K562 (cell line): ENCODE measurements around the gene CYCS. TPM values are rescaled to one million over a fixed set of nuclear protein-coding genes. Genes with fewer than 3 reads are reported as not detected.

Experiments
- ATF7 ChIP-seq: fragments of 450-650 bp; IDR thresholded peaks from 2 replicates; pipeline ENCODE4 v1.7.1; 2014; ENCODE audit warnings: mild to moderate bottlenecking, moderate library complexity
- C11orf30 ChIP-seq: fragments of 450-650 bp; IDR thresholded peaks from 2 replicates; pipeline ENCODE4 v1.6.1; 2016; ENCODE audit warnings: low read depth, mild to moderate bottlenecking
- E2F3 ChIP-seq: fragments of 250-450 bp; sonication (Bioruptor Pico); IDR thresholded peaks from 2 replicates; pipeline ENCODE4 v1.4.0; 2020; ENCODE audit warnings: mild to moderate bottlenecking
- MYC ChIP-seq, 2 experiments: fragments of 250-450 bp in 1 of 2; sonication (Bioruptor Pico) in 1 of 2; IDR thresholded peaks; 2 replicates each; pipeline versions ENCODE4 v1.5.1 to v1.6.1; 2012 to 2021; ENCODE audit warnings: low read depth in 2 of 2, borderline replicate concordance in 1 of 2, improper control_type of control experiment in 1 of 2, low read length in 1 of 2, mild to moderate bottlenecking in 1 of 2, moderate library complexity in 1 of 2
- POLR2A ChIP-seq: fragments of 450-650 bp; conservative IDR thresholded peaks from 2 replicates; pipeline ENCODE4 v1.6.1; 2016
- TAL1 ChIP-seq: fragments of 450-650 bp; IDR thresholded peaks from 2 replicates; pipeline ENCODE4 v1.6.1; 2016; ENCODE audit warnings: mild to moderate bottlenecking
- ZNF232 ChIP-seq: sonication (generic); formaldehyde crosslinking; IDR thresholded peaks from 2 replicates; pipeline ENCODE4 v1.8.0; 2022; ENCODE audit warnings: mild to moderate bottlenecking, missing genetic modification reagents
- ZNF282 ChIP-seq: sonication (generic); formaldehyde crosslinking; IDR thresholded peaks from 2 replicates; pipeline ENCODE4 v1.8.1; 2023; ENCODE audit warnings: missing genetic modification reagents
- ZNF408 ChIP-seq: fragments of 250-450 bp; sonication (Bioruptor Pico); IDR thresholded peaks from 2 replicates; pipeline ENCODE4 v1.4.0; 2020; ENCODE audit warnings: low read depth, mild to moderate bottlenecking, moderate library complexity
- polyA plus RNA-seq, 8 experiments: library from polyadenylated mRNA; depleted of rRNA in 4 of 8; stranded (reverse) in 5 of 8; unstranded in 3 of 8; fragments of >200 nt; fragmentation: Nextera tagmentation in 2 of 8; fragmentation: Illumina TruSeq in 1 of 8; extraction: Ambion mirVana in 2 of 8; extraction: Trizol in 1 of 8; gene quantifications; 2 replicates each; pipeline versions ENCODE4 v1.2.1 to v1.2.3, GENCODE V29; 2011 to 2014; ENCODE audit warnings: inconsistent platforms in 1 of 8, missing spikeins in 1 of 8
- total RNA-seq, 7 experiments: library from RNA; depleted of rRNA in 6 of 7; stranded (reverse); fragments of >200 nt in 6 of 7; fragmentation: Illumina TruSeq in 2 of 7; extraction: Trizol in 2 of 7; gene quantifications; 2 replicates each; pipeline versions ENCODE4 v1.2.1 to v1.2.3, GENCODE V29; 2011 to 2021; ENCODE audit warnings: low replicate concordance in 1 of 7
- TF ChIP-seq, protein P1 (sequence below): fragments of 450-650 bp; IDR thresholded peaks from 2 replicates; pipeline ENCODE4 v1.6.1; 2017; ENCODE audit warnings: antibody characterized with exemption
- TF ChIP-seq, protein P2 (sequence below): fragments of 250-450 bp; sonication (Bioruptor Pico); IDR thresholded peaks from 2 replicates; pipeline ENCODE4 v1.5.0; 2021
- TF ChIP-seq, protein P3 (sequence below): fragments of 450-650 bp; IDR thresholded peaks from 2 replicates; pipeline ENCODE4 v1.6.1; 2016; ENCODE audit warnings: borderline replicate concordance

Gene CYCS
- total and polyA plus RNA-seq, 9 of the 15 experiments (the other 6 are each of a cell fraction or from before 2014, with no cell fraction given) = 206 to 1,425 (median 438) TPM

DNA sequence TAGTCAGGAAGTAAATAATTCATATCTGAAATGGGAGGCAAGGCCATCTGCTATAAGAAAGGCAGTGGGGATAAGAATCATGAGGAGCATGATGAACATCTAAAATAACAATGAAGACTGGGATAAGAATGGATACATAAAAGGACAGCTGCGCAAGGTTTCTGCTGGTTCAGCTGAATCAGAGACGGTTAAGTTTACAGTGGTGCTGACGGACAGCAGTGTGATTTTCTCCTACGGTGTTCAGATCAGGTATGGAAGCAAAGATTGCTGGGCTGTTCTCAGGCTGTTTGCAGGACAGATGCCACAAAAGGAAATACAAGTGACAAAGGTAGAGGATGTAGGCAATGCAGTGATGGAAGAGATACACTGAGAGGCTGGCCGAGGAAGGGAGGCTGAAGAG, 8.4 kb downstream of the CYCS start (continued):
- TF ChIP-seq ZNF232 (CRISPR knock-in tag) (no peak), E2F3 (CRISPR knock-in tag) (no peak), TAL1 (no peak), MYC (IDR thresholded peaks at IDR 0.05; ENCODE audit: low read depth, low read length) (no peak), MYC (CRISPR knock-in tag; IDR thresholded peaks at IDR 0.05; ENCODE audit: borderline replicate concordance, low read depth) (no peak), ATF7 (no peak), ZNF408 (CRISPR knock-in tag) (no peak), POLR2A (peak; percentile 46; the same call in 1 of the 2 replicates), ZNF282 (CRISPR knock-in tag) (no peak), C11orf30 (peak; percentile 76)
- TF ChIP-seq, protein P1, sequence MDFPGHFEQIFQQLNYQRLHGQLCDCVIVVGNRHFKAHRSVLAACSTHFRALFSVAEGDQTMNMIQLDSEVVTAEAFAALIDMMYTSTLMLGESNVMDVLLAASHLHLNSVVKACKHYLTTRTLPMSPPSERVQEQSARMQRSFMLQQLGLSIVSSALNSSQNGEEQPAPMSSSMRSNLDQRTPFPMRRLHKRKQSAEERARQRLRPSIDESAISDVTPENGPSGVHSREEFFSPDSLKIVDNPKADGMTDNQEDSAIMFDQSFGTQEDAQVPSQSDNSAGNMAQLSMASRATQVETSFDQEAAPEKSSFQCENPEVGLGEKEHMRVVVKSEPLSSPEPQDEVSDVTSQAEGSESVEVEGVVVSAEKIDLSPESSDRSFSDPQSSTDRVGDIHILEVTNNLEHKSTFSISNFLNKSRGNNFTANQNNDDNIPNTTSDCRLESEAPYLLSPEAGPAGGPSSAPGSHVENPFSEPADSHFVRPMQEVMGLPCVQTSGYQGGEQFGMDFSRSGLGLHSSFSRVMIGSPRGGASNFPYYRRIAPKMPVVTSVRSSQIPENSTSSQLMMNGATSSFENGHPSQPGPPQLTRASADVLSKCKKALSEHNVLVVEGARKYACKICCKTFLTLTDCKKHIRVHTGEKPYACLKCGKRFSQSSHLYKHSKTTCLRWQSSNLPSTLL = no peak
- TF ChIP-seq, protein P2, sequence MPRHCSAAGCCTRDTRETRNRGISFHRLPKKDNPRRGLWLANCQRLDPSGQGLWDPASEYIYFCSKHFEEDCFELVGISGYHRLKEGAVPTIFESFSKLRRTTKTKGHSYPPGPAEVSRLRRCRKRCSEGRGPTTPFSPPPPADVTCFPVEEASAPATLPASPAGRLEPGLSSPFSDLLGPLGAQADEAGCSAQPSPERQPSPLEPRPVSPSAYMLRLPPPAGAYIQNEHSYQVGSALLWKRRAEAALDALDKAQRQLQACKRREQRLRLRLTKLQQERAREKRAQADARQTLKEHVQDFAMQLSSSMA (CRISPR knock-in tag) = no peak
- TF ChIP-seq, protein P3, sequence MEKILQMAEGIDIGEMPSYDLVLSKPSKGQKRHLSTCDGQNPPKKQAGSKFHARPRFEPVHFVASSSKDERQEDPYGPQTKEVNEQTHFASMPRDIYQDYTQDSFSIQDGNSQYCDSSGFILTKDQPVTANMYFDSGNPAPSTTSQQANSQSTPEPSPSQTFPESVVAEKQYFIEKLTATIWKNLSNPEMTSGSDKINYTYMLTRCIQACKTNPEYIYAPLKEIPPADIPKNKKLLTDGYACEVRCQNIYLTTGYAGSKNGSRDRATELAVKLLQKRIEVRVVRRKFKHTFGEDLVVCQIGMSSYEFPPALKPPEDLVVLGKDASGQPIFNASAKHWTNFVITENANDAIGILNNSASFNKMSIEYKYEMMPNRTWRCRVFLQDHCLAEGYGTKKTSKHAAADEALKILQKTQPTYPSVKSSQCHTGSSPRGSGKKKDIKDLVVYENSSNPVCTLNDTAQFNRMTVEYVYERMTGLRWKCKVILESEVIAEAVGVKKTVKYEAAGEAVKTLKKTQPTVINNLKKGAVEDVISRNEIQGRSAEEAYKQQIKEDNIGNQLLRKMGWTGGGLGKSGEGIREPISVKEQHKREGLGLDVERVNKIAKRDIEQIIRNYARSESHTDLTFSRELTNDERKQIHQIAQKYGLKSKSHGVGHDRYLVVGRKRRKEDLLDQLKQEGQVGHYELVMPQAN = no peak
